ENCODE measurements around the gene CPNE8. TPM values are rescaled to one million over a fixed set of nuclear protein-coding genes. Genes with fewer than 3 reads are reported as not detected.

Gene CPNE8
- total RNA-seq, 1 experiment from 2014 or later = 7.2 TPM

- ATAC-seq (no peak), DNase-seq (no peak)
- Histone ChIP-seq H3K27me3 (ENCODE audit: low read length) (no peaks in the 10 kb centered on the region), H3K4me3 (ENCODE audit: low read length) (no peak overlapping the region), H3K9me2 (replicated peaks; ENCODE audit: low read length) (no peaks in the 10 kb centered on the region), H2AFZ (ENCODE audit: low read length) (no peak overlapping the region), H3K4me1 (ENCODE audit: insufficient read depth, low read length) (peaks cover 20% of the 10 kb centered on the region), H3K9ac (ENCODE audit: low read length) (no peak overlapping the region), H3K36me3 (ENCODE audit: low read depth, low read length) (no peaks in the 10 kb centered on the region), H3K27ac (ENCODE audit: low read length) (no peak overlapping the region), H4K20me1 (ENCODE audit: low read length) (no peaks in the 10 kb centered on the region), H3K9me3 (ENCODE audit: low read length) (no peaks in the 10 kb centered on the region), H3K79me2 (ENCODE audit: low read length) (peaks cover 15% of the 10 kb centered on the region; the same call in 1 of the 2 replicates), H3F3A (ENCODE audit: low read length, unreplicated experiment) (no peaks in the 10 kb centered on the region), H3K4me2 (ENCODE audit: low read length) (no peak overlapping the region)
- TF ChIP-seq CTCF (conservative IDR thresholded peaks at IDR 0.05; ENCODE audit: low read depth, low read length) (no peak), EZH2 (IDR thresholded peaks at IDR 0.05; ENCODE audit: low read length, unreplicated experiment) (no peak), EZH2phosphoT487 (IDR thresholded peaks at IDR 0.05; ENCODE audit: borderline replicate concordance, low read length) (no peak)
- ChIA-PET POLR2A (ENCODE audit: unreplicated experiment) (no interaction called here), CTCF (no interaction called here)
- intact Hi-C loops (cut with micrococcal nuclease) = no loop called here
- no TSS peak for BruUV-seq (replicated peaks)
Measured at GRCh38 chr12:38883629-38884134, 21.7 kb downstream of the CPNE8 start.

- ChIA-PET POLR2A (ENCODE audit: unreplicated experiment) (no interaction called here), CTCF (interaction anchor here (0.6 kb wide), 1 partner anchor 39 kb away, joined by 3 read pairs; no protein-coding TSS in a partner anchor)
- peak; percentile 15; the same call in 1 of the 2 replicates for ATAC-seq
- no peaks in the 10 kb centered on the region for H3K27me3 ChIP-seq (ENCODE audit: low read length)
- no peak overlapping the region for H2AFZ ChIP-seq (ENCODE audit: low read length)
- peak overlapping the region; percentile 36 for H3K4me2 ChIP-seq (ENCODE audit: low read length)
- H3K9ac ChIP-seq (ENCODE audit: low read length) = no peak overlapping the region
- no TSS peak for BruUV-seq (replicated peaks)
- no peak overlapping the region for H3K4me3 ChIP-seq (ENCODE audit: low read length)
- H3K79me2 ChIP-seq (ENCODE audit: low read length) = peaks cover 12% of the 10 kb centered on the region; the same call in 1 of the 2 replicates
- H3K4me1 ChIP-seq (ENCODE audit: insufficient read depth, low read length) = peaks cover 7% of the 10 kb centered on the region; the same call in 1 of the 2 replicates
- H3K27ac ChIP-seq (ENCODE audit: low read length) = peak overlapping the region; percentile 34
- intact Hi-C loops (cut with micrococcal nuclease) = no loop called here
- H3K9me2 ChIP-seq (replicated peaks; ENCODE audit: low read length) = no peaks in the 10 kb centered on the region
- H3F3A ChIP-seq (ENCODE audit: low read length, unreplicated experiment) = no peaks in the 10 kb centered on the region
- H3K36me3 ChIP-seq (ENCODE audit: low read depth, low read length) = no peaks in the 10 kb centered on the region
- no peaks in the 10 kb centered on the region for H3K9me3 ChIP-seq (ENCODE audit: low read length)
- H4K20me1 ChIP-seq (ENCODE audit: low read length) = no peaks in the 10 kb centered on the region
- no peak for DNase-seq
- TF ChIP-seq EZH2 (IDR thresholded peaks at IDR 0.05; ENCODE audit: low read length, unreplicated experiment) = no peak
- TF ChIP-seq EZH2phosphoT487 (IDR thresholded peaks at IDR 0.05; ENCODE audit: borderline replicate concordance, low read length) = no peak
- TF ChIP-seq CTCF (conservative IDR thresholded peaks at IDR 0.05; ENCODE audit: low read depth, low read length) = no peak
Measured at GRCh38 chr12:38880288-38880687, 25.1 kb downstream of the CPNE8 start.

- ATAC-seq = no peak
Measured at GRCh38 chr12:38878986-38879385, 26.4 kb downstream of the CPNE8 start.

More at GRCh38 chr12:38878986-38879385, 26.4 kb downstream of the CPNE8 start:
- no peak overlapping the region for H2AFZ ChIP-seq (ENCODE audit: low read length)
- peaks cover 7% of the 10 kb centered on the region; the same call in 1 of the 2 replicates for H3K4me1 ChIP-seq (ENCODE audit: insufficient read depth, low read length)
- no peaks in the 10 kb centered on the region for H3F3A ChIP-seq (ENCODE audit: low read length, unreplicated experiment)
- no peaks in the 10 kb centered on the region for H4K20me1 ChIP-seq (ENCODE audit: low read length)
- POLR2A ChIA-PET (ENCODE audit: unreplicated experiment) = no interaction called here
- no peaks in the 10 kb centered on the region for H3K9me3 ChIP-seq (ENCODE audit: low read length)
- intact Hi-C loops (cut with micrococcal nuclease) = no loop called here
- no peak for DNase-seq
- no peaks in the 10 kb centered on the region for H3K9me2 ChIP-seq (replicated peaks; ENCODE audit: low read length)
- H3K9ac ChIP-seq (ENCODE audit: low read length) = no peak overlapping the region
- H3K4me3 ChIP-seq (ENCODE audit: low read length) = no peak overlapping the region
- CTCF ChIA-PET = no interaction called here
- H3K79me2 ChIP-seq (ENCODE audit: low read length) = peaks cover 5% of the 10 kb centered on the region; the same call in 1 of the 2 replicates
- no TSS peak for BruUV-seq (replicated peaks)
- no peaks in the 10 kb centered on the region for H3K27me3 ChIP-seq (ENCODE audit: low read length)
- no peak overlapping the region for H3K4me2 ChIP-seq (ENCODE audit: low read length)
- H3K36me3 ChIP-seq (ENCODE audit: low read depth, low read length) = no peaks in the 10 kb centered on the region
- H3K27ac ChIP-seq (ENCODE audit: low read length) = no peak overlapping the region
- TF ChIP-seq EZH2phosphoT487 (IDR thresholded peaks at IDR 0.05; ENCODE audit: borderline replicate concordance, low read length) (no peak), CTCF (conservative IDR thresholded peaks at IDR 0.05; ENCODE audit: low read depth, low read length) (no peak), EZH2 (IDR thresholded peaks at IDR 0.05; ENCODE audit: low read length, unreplicated experiment) (no peak)

Data from PC-3 (cell line).